HCT116 (cell line): ENCODE data around the gene FBXL4. TPM values are rescaled to one million over a fixed set of nuclear protein-coding genes. Genes with fewer than 3 reads are reported as not detected.
"Not testable (repeated sequence)": the region's sequence is repeated elsewhere in the genome, so short reads cannot be mapped to it uniquely, and the experiment has no call there.

Experiments
- ATAC-seq: fragments of 200-7000 bp; cut with Tn5 transposase; 2 replicates; pipeline ENCODE4 v1.9.1; 2020; ENCODE audit warnings: mild to moderate bottlenecking, moderate library complexity
- BruUV-seq: library from RNA; stranded (reverse); fragments of 400-500 nt; replicated peaks from 2 replicates; lab custom pipeline; 2021; lab: Mats Ljungman, UMichigan
- CTCF ChIA-PET: fragments of 300-600 bp; sonication (Branson Sonifier 250); formaldehyde crosslinking; loops from one replicate; lab custom pipeline; 2021; ENCODE audit warnings: antibody characterized with exemption; lab: Charles Lee
- POLR2A ChIA-PET: fragments of 300-600, 350-600 bp; sonication (Branson Sonifier 250); formaldehyde crosslinking; loops from one replicate; lab custom pipeline; 2021; ENCODE audit warnings: antibody characterized with exemption; lab: Charles Lee
- RAD21 ChIA-PET, 2 experiments: fragments of 300-600 bp; sonication (Branson Sonifier 250); formaldehyde crosslinking; loops; one replicate each; lab custom pipeline; 2023; ENCODE audit warnings: low total read pairs in 2 of 2; ENCODE audit not compliant: uncharacterized antibody in 2 of 2, unreplicated experiment in 2 of 2, low non-redundant PET in 1 of 2; lab: Charles Lee
- DNase-seq: peaks from one replicate; pipeline ENCODE4 v3.0.0-alpha.2; 2010; ENCODE audit warnings: low read depth, low spot score
- H2AFZ ChIP-seq: fragments of 200-600 bp; shearing (Covaris generic), sonication (generic); 2 replicates; pipeline ENCODE4 v1.6.1; 2017; ENCODE audit warnings: low read depth, mixed run types, mixed read lengths, antibody characterized with exemption, low read length; ENCODE audit not compliant: poor library complexity, severe bottlenecking
- H3K27ac ChIP-seq: 2 replicates; pipeline ENCODE4 v1.5.1; 2012; ENCODE audit warnings: low read depth, low read length
- H3K27me3 ChIP-seq: fragments of 200-600 bp; sonication (generic); 2 replicates; pipeline ENCODE4 v1.6.1; 2016; ENCODE audit warnings: mixed run types, low read length, mixed read lengths; ENCODE audit not compliant: insufficient read depth
- H3K36me3 ChIP-seq, 2 experiments: fragments of 200-500 bp in 1 of 2; fragments of 200-600 bp in 1 of 2; sonication (Bioruptor generic) in 1 of 2; sonication (generic) in 1 of 2; 2 replicates each; pipeline versions ENCODE4 v1.5.1 to v1.6.1; 2014 to 2016; ENCODE audit warnings: low read length in 2 of 2, inconsistent platforms in 1 of 2, mixed read lengths in 1 of 2, mixed run types in 1 of 2; ENCODE audit not compliant: insufficient read depth in 2 of 2, control insufficient read depth in 1 of 2
- H3K4me1 ChIP-seq, 2 experiments: fragments of 200-600 bp in 1 of 2; sonication (generic) in 1 of 2; 2 replicates each; pipeline versions ENCODE4 v1.5.1 to v1.6.1; 2012 to 2017; ENCODE audit warnings: low read length in 2 of 2, inconsistent platforms in 1 of 2, mild to moderate bottlenecking in 1 of 2, mixed read lengths in 1 of 2, mixed run types in 1 of 2, moderate library complexity in 1 of 2; ENCODE audit not compliant: insufficient read depth in 2 of 2, control insufficient read depth in 1 of 2
- H3K4me2 ChIP-seq: fragments of 200-600 bp; sonication (generic); 2 replicates; pipeline ENCODE4 v1.6.1; 2017; ENCODE audit warnings: mixed run types, low read length, mixed read lengths
- H3K4me3 ChIP-seq, 2 experiments: fragments of 200-600 bp in 1 of 2; sonication (generic) in 1 of 2; replicated peaks in 1 of 2; 2 replicates each; pipeline ENCODE4 v1.5.1; 2011 to 2016; ENCODE audit warnings: low read length in 2 of 2, control low read depth in 1 of 2, low read depth in 1 of 2, mild to moderate bottlenecking in 1 of 2, mixed read lengths in 1 of 2, mixed run types in 1 of 2
- H3K79me2 ChIP-seq: fragments of 200-600 bp; sonication (generic); 2 replicates; pipeline ENCODE4 v1.6.1; 2017; ENCODE audit warnings: mild to moderate bottlenecking, mixed run types, low read length, moderate library complexity, mixed read lengths; ENCODE audit not compliant: insufficient read depth
- H3K9ac ChIP-seq: fragments of 200-600 bp; sonication (generic); 2 replicates; pipeline ENCODE4 v1.6.1; 2016; ENCODE audit warnings: low read length, mixed read lengths
- H3K9me2 ChIP-seq: fragments of 200-600 bp; sonication (generic), shearing (Covaris generic); 2 replicates; pipeline ENCODE4 v1.6.1; 2017; ENCODE audit warnings: mixed run types, mild to moderate bottlenecking, moderate library complexity; ENCODE audit not compliant: insufficient read depth
- H3K9me3 ChIP-seq, 2 experiments: fragments of 200-500 bp in 1 of 2; fragments of 200-600 bp in 1 of 2; sonication (Bioruptor generic) in 1 of 2; sonication (generic) in 1 of 2; 2 replicates each; pipeline ENCODE4 v1.6.1; 2014 to 2017; ENCODE audit warnings: low read length in 2 of 2, mixed read lengths in 2 of 2, inconsistent platforms in 1 of 2, low read depth in 1 of 2, mild to moderate bottlenecking in 1 of 2, mixed run types in 1 of 2, moderate library complexity in 1 of 2; ENCODE audit not compliant: control insufficient read depth in 1 of 2, insufficient read depth in 1 of 2
- H4K20me1 ChIP-seq: fragments of 200-600 bp; sonication (generic), shearing (Covaris generic); 2 replicates; pipeline ENCODE4 v1.6.1; 2017; ENCODE audit warnings: mixed run types, mild to moderate bottlenecking, moderate library complexity; ENCODE audit not compliant: insufficient read depth
- ATF3 ChIP-seq: IDR thresholded peaks from 2 replicates; pipeline ENCODE4 v1.6.1; 2012
- CEBPB ChIP-seq: IDR thresholded peaks from 2 replicates; pipeline ENCODE4 v1.6.1; 2012; ENCODE audit warnings: low read depth
- CTCF ChIP-seq, 3 experiments: fragments of 200-600 bp in 1 of 3; sonication (generic) in 1 of 3; IDR thresholded peaks in 2 of 3; conservative IDR thresholded peaks in 1 of 3; 2 replicates each; pipeline ENCODE4 v1.5.1; 2012 to 2017; ENCODE audit warnings: low read depth in 2 of 3, low read length in 2 of 3, antibody characterized with exemption in 1 of 3, borderline replicate concordance in 1 of 3, control low read depth in 1 of 3, mild to moderate bottlenecking in 1 of 3, mixed read lengths in 1 of 3, mixed run types in 1 of 3, moderate library complexity in 1 of 3; ENCODE audit not compliant: insufficient read depth in 1 of 3
- EZH2 ChIP-seq: fragments of 200-600 bp; sonication (generic); IDR thresholded peaks from 2 replicates; pipeline ENCODE4 v1.6.1; 2017; ENCODE audit warnings: antibody characterized with exemption, mixed run types
- EZH2phosphoT487 ChIP-seq: fragments of 200-600 bp; IDR thresholded peaks from 2 replicates; pipeline ENCODE4 v1.6.1; 2018; ENCODE audit warnings: antibody characterized with exemption, borderline replicate concordance
- JUND ChIP-seq: IDR thresholded peaks from 2 replicates; pipeline ENCODE4 v1.6.1; 2012
- POLR2A ChIP-seq: IDR thresholded peaks from 2 replicates; pipeline ENCODE4 v1.7.0; 2011; ENCODE audit warnings: borderline replicate concordance; ENCODE audit not compliant: insufficient read depth, insufficient read length; ENCODE audit errors: extremely low read depth
- SRF ChIP-seq: IDR thresholded peaks from 2 replicates; pipeline ENCODE4 v1.6.1; 2012; ENCODE audit warnings: low read depth
- TCF7L2 ChIP-seq: IDR thresholded peaks from 2 replicates; pipeline ENCODE4 v1.7.0; 2011; ENCODE audit warnings: borderline replicate concordance, inconsistent platforms; ENCODE audit not compliant: insufficient read depth, insufficient read length; ENCODE audit errors: extremely low read depth
- ZBTB33 ChIP-seq: IDR thresholded peaks from 2 replicates; pipeline ENCODE4 v1.6.1; 2011; ENCODE audit warnings: mild to moderate bottlenecking, low read length, moderate library complexity; ENCODE audit not compliant: insufficient replicate concordance; ENCODE audit errors: extremely low read depth
- intact Hi-C: fragments of 100-400 bp; cut with micrococcal nuclease; formaldehyde crosslinking; loops from 2 replicates; pipeline ENCODE4 v1.10.0; 2022
- total RNA-seq: library from RNA; stranded (reverse); gene quantifications from one replicate; pipeline ENCODE4 v1.2.1, GENCODE V29; 2021; ENCODE audit not compliant: unreplicated experiment

Gene FBXL4
- total RNA-seq, 1 experiment from 2014 or later = 15.7 TPM

GRCh38 chr6:98909236-98909635 lies 38.5 kb downstream of the FBXL4 start:
- no TSS peak for BruUV-seq

GRCh38 chr6:98906342-98906741 lies 41.4 kb downstream of the FBXL4 start:
- H4K20me1 ChIP-seq, POLR2A ChIA-PET, BruUV-seq: not testable (repeated sequence)

More at GRCh38 chr6:98909236-98909635, 38.5 kb downstream of the FBXL4 start:
- RAD21 ChIA-PET = no interaction called here
- POLR2A ChIA-PET = no interaction called here
- no peaks in the 10 kb centered on the region for H3K27me3 ChIP-seq
- no peak for TF ChIP-seq ATF3
- TF ChIP-seq, all 23 proteins: peak for 0
- H3K36me3 ChIP-seq = no peaks in the 10 kb centered on the region
- H3K27ac ChIP-seq = no peak overlapping the region
- H2AFZ ChIP-seq = no peak overlapping the region
- DNase-seq (no peak), ATAC-seq (no peak)
- no peaks in the 10 kb centered on the region for H3K9me3 ChIP-seq
- H3K4me3 ChIP-seq = no peak overlapping the region
- H3K4me1 ChIP-seq = no peaks in the 10 kb centered on the region
- H3K9me2 ChIP-seq = no peaks in the 10 kb centered on the region
- intact Hi-C loops = no loop called here
- no peaks in the 10 kb centered on the region for H4K20me1 ChIP-seq
- H3K79me2 ChIP-seq = no peaks in the 10 kb centered on the region
- CTCF ChIA-PET = no interaction called here
- H3K4me2 ChIP-seq = no peak overlapping the region
- no peak overlapping the region for H3K9ac ChIP-seq

GRCh38 chr6:98905759-98906158 lies 42.0 kb downstream of the FBXL4 start:
- no peak overlapping the region for H3K27ac ChIP-seq
- no peaks in the 10 kb centered on the region for H3K36me3 ChIP-seq
- H3K4me1 ChIP-seq = no peaks in the 10 kb centered on the region
- H3K4me2 ChIP-seq = no peak overlapping the region
- ChIA-PET POLR2A (no interaction called here), CTCF (no interaction called here), RAD21 (no interaction called here)
- ATAC-seq (no peak), DNase-seq (no peak)
- H3K4me3 ChIP-seq = no peak overlapping the region
- H3K79me2 ChIP-seq = no peaks in the 10 kb centered on the region
- intact Hi-C loops = no loop called here
- no TSS peak for BruUV-seq
- H3K9me3 ChIP-seq = no peaks in the 10 kb centered on the region
- H3K27me3 ChIP-seq = no peaks in the 10 kb centered on the region
- no peak overlapping the region for H2AFZ ChIP-seq
- H3K9me2 ChIP-seq = no peaks in the 10 kb centered on the region
- H3K9ac ChIP-seq = no peak overlapping the region
- H4K20me1 ChIP-seq = no peaks in the 10 kb centered on the region
- no peak for TF ChIP-seq EZH2
- no peak for TF ChIP-seq EZH2phosphoT487
- no peak for TF ChIP-seq CEBPB
- no peak for TF ChIP-seq ZBTB33
- no peak for TF ChIP-seq POLR2A
- no peak for TF ChIP-seq CTCF (IDR thresholded peaks at IDR 0.05 in 2 of 3, conservative IDR thresholded peaks at IDR 0.05 in 1 of 3; ENCODE audit: borderline replicate concordance in 1 of 3, insufficient read depth in 1 of 3, low read depth in 2 of 3, low read length in 2 of 3)
- no peak for TF ChIP-seq TCF7L2
- no peak for TF ChIP-seq JUND
- TF ChIP-seq SRF = no peak

More at GRCh38 chr6:98906342-98906741, 41.4 kb downstream of the FBXL4 start:
- H3K27ac ChIP-seq, H3K4me3 ChIP-seq, H3K4me2 ChIP-seq, H3K27me3 ChIP-seq, H2AFZ ChIP-seq, ATAC-seq, H3K79me2 ChIP-seq, H3K36me3 ChIP-seq, H3K4me1 ChIP-seq, intact Hi-C loops, H3K9me2 ChIP-seq, DNase-seq, RAD21 ChIA-PET, CTCF ChIA-PET, H3K9me3 ChIP-seq, H3K9ac ChIP-seq: not testable (repeated sequence)
